Spinal cord (tissue), 10 donors: Measurements from ENCODE around the gene CTIF. TPM values are rescaled to one million over a fixed set of nuclear protein-coding genes. Genes with fewer than 3 reads are reported as not detected.

ENCODE experiments used
- DNase-seq, 6 donors: peaks; one replicate each; pipeline versions ENCODE4 v3.0.0 to v3.0.0-alpha.2; 2013 to 2015; ENCODE audit warnings: low spot score in 6 of 6, low read depth in 4 of 6
- H3K27ac ChIP-seq: one replicate; pipeline ENCODE4 v1.5.1; 2013; ENCODE audit warnings: low read depth, low read length, control low read depth
- H3K27me3 ChIP-seq: one replicate; pipeline ENCODE4 v1.6.1; 2013; ENCODE audit warnings: low read length; ENCODE audit not compliant: control insufficient read depth, insufficient read depth
- H3K36me3 ChIP-seq: one replicate; pipeline ENCODE4 v1.6.1; 2013; ENCODE audit warnings: low read length; ENCODE audit not compliant: control insufficient read depth, insufficient read depth
- H3K4me1 ChIP-seq: one replicate; pipeline ENCODE4 v1.6.1; 2013; ENCODE audit warnings: low read length; ENCODE audit not compliant: control insufficient read depth, insufficient read depth
- H3K4me3 ChIP-seq: one replicate; pipeline ENCODE4 v1.5.1; 2013; ENCODE audit warnings: low read depth, low read length, control low read depth
- H3K9me3 ChIP-seq: one replicate; pipeline ENCODE4 v1.6.1; 2013; ENCODE audit warnings: low read length; ENCODE audit not compliant: control insufficient read depth, insufficient read depth
- WGBS: methylation state at CpG from one replicate; pipeline ENCODE4 v1.1.5; 2013; ENCODE audit warnings: missing lambda C conversion rate; ENCODE audit not compliant: insufficient coverage; 5-methylcytosine and 5-hydroxymethylcytosine counted together
- long read RNA-seq, 4 donors: transcript quantifications; one replicate each; lab custom pipeline, GENCODE V29; 2026
- polyA plus RNA-seq, 2 donors: library from polyadenylated mRNA; unstranded; fragments of 120-200 nt; gene quantifications; one replicate each; pipeline ENCODE4 v1.2.1, GENCODE V29; 2013; ENCODE audit not compliant: insufficient read length in 2 of 2
- total RNA-seq, 2 donors: library from RNA; depleted of rRNA in 1 of 2; stranded (reverse); fragments of 120-200 nt in 1 of 2; fragments of >200 nt in 1 of 2; gene quantifications; one replicate each; pipeline versions ENCODE4 v1.2.3 to v1.2.4, GENCODE V29; 2013 to 2014
- donor health status: healthy.

Gene CTIF
- 10 to 100 TPM; 32.5 to 40.4 TPM for total RNA-seq
- 100 to 1,000 TPM; 105 to 106 TPM for polyA plus RNA-seq
- long read RNA-seq, donor 1, full-length matches to known transcripts: 8 of 14 reads
- long read RNA-seq, donor 1, partial matches to known transcripts: 6 of 14 reads
- long read RNA-seq, donor 1, other reads (novel, unspliced or antisense): 0 of 14 reads
- long read RNA-seq, donor 2, full-length matches to known transcripts: 4 of 19 reads
- long read RNA-seq, donor 2, partial matches to known transcripts: 15 of 19 reads
- long read RNA-seq, donor 2, other reads (novel, unspliced or antisense): 0 of 19 reads
- long read RNA-seq, donor 3, full-length matches to known transcripts: 5 of 5 reads
- long read RNA-seq, donor 3, partial matches to known transcripts: 0 of 5 reads
- long read RNA-seq, donor 3, other reads (novel, unspliced or antisense): 0 of 5 reads
- long read RNA-seq, donor 4, full-length matches to known transcripts: 5 of 5 reads
- long read RNA-seq, donor 4, partial matches to known transcripts: 0 of 5 reads
- long read RNA-seq, donor 4, other reads (novel, unspliced or antisense): 0 of 5 reads

GRCh38 chr18:48538531-48539405, at the start of gene CTIF:
TSS of gene CTIF (plus strand) at chr18:48539031. CDS start at chr18:48619566, 80,535 bp downstream.
- Histone ChIP-seq H3K27me3 (no peaks in the 10 kb centered on the region), H3K27ac (peak within 1 kb of the TSS; percentile 96), H3K36me3 (no peaks in the 10 kb centered on the region), H3K4me3 (peak within 1 kb of the TSS; percentile 83), H3K9me3 (no peaks in the 10 kb centered on the region), H3K4me1 (peaks cover 9% of the 10 kb centered on the region)
- DNase-seq: peak; percentile 85 to 99 (median 94)
- WGBS: 0% methylated on average over 44 of the region's 54 CpGs

GRCh38 chr18:48490641-48491293, 48.1 kb upstream of the CTIF start:
- no peaks in the 10 kb centered on the region for H3K27me3 ChIP-seq
- H3K9me3 ChIP-seq: no peaks in the 10 kb centered on the region
- no peaks in the 10 kb centered on the region for H3K4me1 ChIP-seq
- DNase-seq: no peak
- H3K4me3 ChIP-seq: no peak overlapping the region
- no peak overlapping the region for H3K27ac ChIP-seq
- 83% methylated on average over 1 of the region's 2 CpGs for WGBS
- no peaks in the 10 kb centered on the region for H3K36me3 ChIP-seq

- no peak overlapping the region for H3K27ac ChIP-seq
- no peaks in the 10 kb centered on the region for H3K4me1 ChIP-seq
- 88% methylated on average over 1 of the region's 8 CpGs for WGBS
- peaks cover 4% of the 10 kb centered on the region for H3K9me3 ChIP-seq
- DNase-seq: no peak
- no peak overlapping the region for H3K4me3 ChIP-seq
- H3K36me3 ChIP-seq: no peaks in the 10 kb centered on the region
- H3K27me3 ChIP-seq: no peaks in the 10 kb centered on the region
These were observed 46.0 kb upstream of the CTIF start for GRCh38 chr18:48492880-48493279.

- 33% methylated on average over 1 of the region's 2 CpGs for WGBS
- Histone ChIP-seq H3K27me3 (no peaks in the 10 kb centered on the region), H3K27ac (no peak overlapping the region)
These were observed 45.2 kb upstream of the CTIF start for GRCh38 chr18:48493434-48494230.

GRCh38 chr18:48497863-48498262, 41.0 kb upstream of the CTIF start:
- Histone ChIP-seq H3K4me3 (no peak overlapping the region), H3K9me3 (peaks cover 8% of the 10 kb centered on the region), H3K4me1 (no peaks in the 10 kb centered on the region), H3K36me3 (no peaks in the 10 kb centered on the region), H3K27ac (no peak overlapping the region), H3K27me3 (no peaks in the 10 kb centered on the region)
- no peak for DNase-seq

More at GRCh38 chr18:48493434-48494230, 45.2 kb upstream of the CTIF start:
- Histone ChIP-seq H3K9me3 (peaks cover 8% of the 10 kb centered on the region), H3K4me1 (no peaks in the 10 kb centered on the region), H3K36me3 (no peaks in the 10 kb centered on the region), H3K4me3 (no peak overlapping the region)
- DNase-seq: no peak

- no peaks in the 10 kb centered on the region for H3K36me3 ChIP-seq
- H3K27ac ChIP-seq: no peak overlapping the region
- peaks cover 8% of the 10 kb centered on the region for H3K9me3 ChIP-seq
- no peak for DNase-seq
- no peaks in the 10 kb centered on the region for H3K27me3 ChIP-seq
- H3K4me3 ChIP-seq: no peak overlapping the region
- no peaks in the 10 kb centered on the region for H3K4me1 ChIP-seq
These were observed 38.3 kb upstream of the CTIF start for GRCh38 chr18:48500517-48500916.

- WGBS: no CpG with 5 or more reads among the region's 4 CpGs
These were observed 35.9 kb upstream of the CTIF start for GRCh38 chr18:48502906-48503305.

GRCh38 chr18:48504819-48505218, 34.0 kb upstream of the CTIF start:
- Histone ChIP-seq H3K27ac (no peak overlapping the region), H3K27me3 (no peaks in the 10 kb centered on the region), H3K9me3 (peaks cover 2% of the 10 kb centered on the region), H3K4me3 (no peak overlapping the region), H3K36me3 (no peaks in the 10 kb centered on the region), H3K4me1 (no peaks in the 10 kb centered on the region)
- DNase-seq: no peak

More at GRCh38 chr18:48502906-48503305, 35.9 kb upstream of the CTIF start:
- Histone ChIP-seq H3K9me3 (peaks cover 6% of the 10 kb centered on the region), H3K36me3 (no peaks in the 10 kb centered on the region), H3K27me3 (no peaks in the 10 kb centered on the region), H3K27ac (no peak overlapping the region), H3K4me3 (no peak overlapping the region), H3K4me1 (no peaks in the 10 kb centered on the region)
- DNase-seq: no peak
